GM18499 (cell line): ENCODE data around the gene SEC14L5.
"Not testable (repeated sequence)": the region's sequence is repeated elsewhere in the genome, so short reads cannot be mapped to it uniquely, and the experiment has no call there.

ENCODE experiments used
- ATAC-seq: cut with Tn5 transposase; IDR thresholded peaks from one replicate; pipeline ENCODE4 v1.9.1; 2021; ENCODE audit warnings: moderate number of reproducible peaks; ENCODE audit not compliant: insufficient read depth, unreplicated experiment

Gene SEC14L5

GRCh38 chr16:5030251-5030870 lies 72.2 kb downstream of the SEC14L5 start:
- ATAC-seq, result no peak

GRCh38 chr16:5031601-5032000 lies 73.5 kb downstream of the SEC14L5 start:
- ATAC-seq, result no peak

GRCh38 chr16:5032748-5033167 lies 74.6 kb downstream of the SEC14L5 start:
- no peak for ATAC-seq

- no peak for ATAC-seq
These were observed 75.4 kb downstream of the SEC14L5 start, which contains the start of gene NAGPA for GRCh38 chr16:5033256-5034166. Gene NAGPA, minus strand, starts transcription at chr16:5033935. Its CDS starts 21 bp downstream, at chr16:5033914.

GRCh38 chr16:5034167-5034523 lies 76.0 kb downstream of the SEC14L5 start:
- ATAC-seq, result no peak

GRCh38 chr16:5035909-5036227 lies 77.7 kb downstream of the SEC14L5 start:
- no peak for ATAC-seq

GRCh38 chr16:5036228-5037156 lies 78.4 kb downstream of the SEC14L5 start:
- no peak for ATAC-seq

- no peak for ATAC-seq
These were observed 82.3 kb downstream of the SEC14L5 start for GRCh38 chr16:5040451-5040850.

GRCh38 chr16:5041600-5042133 lies 83.5 kb downstream of the SEC14L5 start:
- ATAC-seq, result no peak

- no peak for ATAC-seq
These were observed 84.5 kb downstream of the SEC14L5 start for GRCh38 chr16:5042574-5043171.

- no peak for ATAC-seq
These were observed 85.9 kb downstream of the SEC14L5 start for GRCh38 chr16:5044011-5044540.

GRCh38 chr16:5044581-5044980 lies 86.5 kb downstream of the SEC14L5 start:
- ATAC-seq, result not testable (repeated sequence)

GRCh38 chr16:5045499-5046115 lies 87.5 kb downstream of the SEC14L5 start:
- ATAC-seq, result no peak

GRCh38 chr16:5046914-5047313 lies 88.8 kb downstream of the SEC14L5 start:
- no peak for ATAC-seq

- no peak for ATAC-seq
These were observed 97.0 kb downstream of the SEC14L5 start for GRCh38 chr16:5054876-5055865.

GRCh38 chr16:5056352-5056751 lies 98.2 kb downstream of the SEC14L5 start:
- no peak for ATAC-seq

GRCh38 chr16:5058476-5058875 lies 100.3 kb downstream of the SEC14L5 start:
- no peak for ATAC-seq

GRCh38 chr16:5059386-5060072 lies 101.4 kb downstream of the SEC14L5 start:
- no peak for ATAC-seq
